ENCODE measurements around the gene CCNE1.

CCNE1 gene

DNA sequence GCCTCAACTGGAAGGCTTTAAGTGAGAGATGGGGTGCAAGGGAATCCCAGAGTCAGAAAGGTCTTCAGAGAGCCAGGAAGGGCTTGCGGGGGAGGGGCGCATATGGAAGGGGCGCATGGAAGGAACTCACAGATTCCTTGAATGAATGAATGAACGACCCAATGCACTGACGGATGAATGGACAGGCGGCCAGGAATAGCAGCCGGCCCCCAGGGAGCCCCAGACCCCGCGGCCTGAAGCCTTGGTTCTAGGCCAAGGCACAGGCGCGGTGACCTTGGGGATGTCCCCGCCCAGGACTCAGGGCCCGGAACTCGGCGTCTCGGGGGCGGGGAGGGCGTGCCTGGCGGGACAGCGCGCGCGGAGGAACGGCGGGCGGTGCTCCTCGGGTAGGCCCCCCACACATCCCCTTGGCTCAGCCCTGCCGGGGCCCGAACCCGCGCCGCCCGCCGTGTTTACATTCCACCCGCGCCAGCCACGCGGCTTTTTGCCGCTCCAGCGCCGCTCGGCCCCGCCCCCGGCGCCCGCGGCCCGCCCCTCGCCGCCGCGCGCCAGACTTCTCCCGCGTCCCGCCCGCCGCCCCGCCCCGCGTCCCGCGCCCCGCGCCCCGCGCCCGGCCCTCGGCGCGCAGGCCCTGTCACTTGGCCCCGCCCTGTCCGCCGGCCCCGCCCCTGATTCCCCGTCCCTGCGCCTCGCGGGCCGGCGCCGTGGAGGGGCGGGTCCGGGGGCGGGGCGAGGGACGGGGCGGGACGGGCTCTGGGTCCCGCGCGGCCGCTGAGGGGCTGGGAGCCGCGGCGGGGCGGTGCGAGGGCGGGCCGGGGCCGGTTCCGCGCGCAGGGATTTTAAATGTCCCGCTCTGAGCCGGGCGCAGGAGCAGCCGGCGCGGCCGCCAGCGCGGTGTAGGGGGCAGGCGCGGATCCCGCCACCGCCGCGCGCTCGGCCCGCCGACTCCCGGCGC lies at the start of gene CCNE1:
Gene CCNE1, plus strand, starts transcription at position 867 of the 955 bp plus-strand sequence. CDS start 565 bp downstream, outside the sequence.
- peak in 1 of 2 experiments; percentile 72 for DNase-seq

DNA sequence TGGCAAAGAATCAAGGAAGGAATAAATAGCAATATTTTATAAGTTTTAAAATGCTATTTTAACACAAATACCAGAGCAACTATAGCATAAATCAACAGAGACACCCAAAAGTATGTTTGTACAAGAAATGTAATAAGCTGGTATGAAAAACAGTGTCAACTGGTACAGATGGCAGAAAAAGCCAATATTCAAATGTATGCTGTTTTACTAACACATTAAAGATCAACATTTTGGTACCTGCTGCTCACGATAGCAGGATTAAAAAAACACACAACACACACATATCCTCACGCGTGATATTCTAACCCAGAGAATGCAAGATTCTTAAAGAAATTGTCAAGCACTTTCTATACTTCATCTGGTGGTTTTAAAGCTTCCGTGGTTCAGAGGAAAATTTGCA lies 48.6 kb upstream of the CCNE1 start:
- DNase-seq = no peak

DNA sequence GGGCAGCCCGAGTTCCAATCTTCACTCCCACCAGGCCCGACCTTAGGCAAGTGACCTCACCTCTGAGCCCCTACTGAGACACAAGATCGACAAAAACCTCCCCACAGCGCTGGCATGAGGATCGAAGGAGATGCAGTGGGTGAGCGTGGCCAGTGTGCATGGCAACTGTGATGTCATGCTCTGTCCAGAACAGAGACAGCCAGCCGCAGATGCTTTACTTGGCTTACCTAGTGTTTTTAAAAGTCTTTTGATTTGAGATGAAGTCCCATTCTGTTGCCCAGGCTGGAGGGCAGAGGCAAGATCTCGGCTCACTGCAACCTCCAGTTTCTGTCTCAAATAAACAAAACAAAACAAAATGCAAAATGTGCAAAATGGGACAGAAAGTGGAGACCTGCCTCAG lies 47.4 kb upstream of the CCNE1 start:
- DNase-seq = no peak

DNA sequence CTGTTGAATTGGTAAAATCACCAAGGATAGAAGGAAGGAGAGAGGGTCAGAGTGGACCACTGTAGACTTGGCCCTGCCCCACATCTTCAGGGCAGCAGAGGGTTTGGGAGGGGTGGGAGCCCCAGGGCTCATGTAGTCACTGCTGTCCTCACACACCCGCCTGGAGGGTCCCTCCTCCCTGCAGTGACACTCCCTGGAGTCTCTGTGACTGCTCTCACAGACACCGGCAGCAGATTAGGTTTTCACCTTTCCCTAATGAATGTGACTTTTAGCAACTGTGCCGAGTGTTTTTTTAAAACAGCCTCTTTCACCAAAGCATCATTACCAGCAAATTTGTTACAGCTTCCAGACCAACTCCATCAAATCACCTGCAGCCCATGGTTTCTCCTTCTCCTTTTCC lies 45.7 kb upstream of the CCNE1 start:
- no peak for DNase-seq

DNA sequence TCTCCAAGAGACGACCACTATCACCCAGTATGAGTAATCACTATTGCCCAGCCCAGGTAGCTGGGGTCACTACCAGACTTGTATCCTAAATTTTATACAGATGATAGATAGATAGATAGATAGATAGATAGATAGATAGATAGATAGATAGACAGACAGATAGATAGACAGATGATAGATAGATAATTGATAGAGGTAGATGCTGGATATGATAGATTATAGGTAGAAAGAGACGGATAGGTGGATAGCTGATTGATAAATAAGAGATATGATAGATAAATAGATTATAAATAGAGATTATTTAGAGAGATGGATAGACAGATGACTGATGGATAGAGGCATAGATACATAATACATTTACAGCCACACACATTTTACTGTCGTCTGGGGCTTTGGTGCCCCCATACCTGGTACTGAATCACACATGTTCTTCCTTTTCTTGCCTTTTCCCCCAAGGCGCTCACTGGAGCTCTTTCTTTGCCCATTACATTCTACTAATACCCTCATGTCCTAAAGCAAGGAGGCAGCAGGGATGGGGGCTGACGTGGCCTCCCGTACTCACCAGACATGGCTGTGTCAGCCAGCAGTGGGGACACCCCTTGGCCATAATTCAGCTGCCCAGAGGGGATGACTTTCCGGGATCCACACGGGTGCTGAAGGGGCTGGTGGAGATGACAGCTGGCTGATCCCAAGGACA lies 44.6 kb upstream of the CCNE1 start:
- no peak for DNase-seq

DNA sequence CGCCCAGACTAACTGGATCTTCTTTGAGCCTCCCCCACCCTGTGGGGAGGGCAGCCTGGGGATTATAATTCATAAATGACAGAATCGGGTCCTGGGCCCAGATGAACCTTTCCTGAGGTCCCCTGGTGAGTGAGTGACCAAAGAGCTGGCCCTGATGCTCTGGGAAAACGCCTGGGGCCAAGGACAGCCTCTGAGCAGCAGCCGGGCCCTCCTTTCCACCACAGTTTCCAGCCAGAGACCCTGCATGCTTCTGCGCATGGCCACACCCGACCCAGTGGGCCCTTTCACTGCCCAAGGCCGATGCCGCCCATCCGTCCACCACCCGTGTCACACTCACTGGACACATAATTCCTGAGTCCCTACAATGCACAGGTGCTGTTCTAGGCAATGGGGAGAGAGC lies 43.6 kb upstream of the CCNE1 start:
- DNase-seq = no peak

DNA sequence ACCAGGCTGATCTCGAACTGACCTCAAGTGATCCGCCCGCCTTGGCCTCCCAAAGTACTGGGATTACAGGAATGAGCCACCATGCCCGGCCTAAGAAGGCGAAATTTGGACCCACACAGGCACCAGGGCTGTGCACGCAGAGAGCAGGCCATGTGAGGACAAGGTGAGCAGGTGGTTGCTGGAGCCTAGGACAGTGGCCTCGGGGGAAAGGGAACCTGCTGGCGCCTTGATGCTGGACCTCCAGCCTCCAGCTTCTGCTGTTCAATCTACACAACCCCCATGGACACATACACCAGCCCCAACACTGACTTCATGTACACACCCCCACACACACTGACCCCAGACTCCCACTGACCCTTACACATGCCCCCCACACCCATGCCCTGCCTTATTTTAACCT lies 41.8 kb upstream of the CCNE1 start:
- DNase-seq = no peak

DNA sequence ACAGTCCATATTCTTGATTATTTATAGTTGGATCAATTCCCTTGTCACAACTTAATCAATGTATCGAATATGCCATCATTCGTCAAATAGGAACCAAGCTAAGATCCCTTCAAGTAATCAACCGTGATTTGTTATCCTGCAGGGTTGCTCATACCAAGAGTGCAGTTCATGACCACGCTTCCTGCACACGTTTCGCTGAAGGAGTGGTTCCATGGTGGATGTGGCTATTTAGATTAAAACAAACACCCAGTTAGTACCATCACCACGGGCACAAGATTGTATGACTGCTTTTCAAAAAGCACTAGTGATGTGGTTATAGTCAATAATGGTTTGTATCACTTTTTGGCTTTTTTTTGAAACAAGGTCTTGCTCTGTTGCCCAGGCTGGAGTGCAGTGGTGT lies 41.1 kb upstream of the CCNE1 start:
- DNase-seq = no peak

DNA sequence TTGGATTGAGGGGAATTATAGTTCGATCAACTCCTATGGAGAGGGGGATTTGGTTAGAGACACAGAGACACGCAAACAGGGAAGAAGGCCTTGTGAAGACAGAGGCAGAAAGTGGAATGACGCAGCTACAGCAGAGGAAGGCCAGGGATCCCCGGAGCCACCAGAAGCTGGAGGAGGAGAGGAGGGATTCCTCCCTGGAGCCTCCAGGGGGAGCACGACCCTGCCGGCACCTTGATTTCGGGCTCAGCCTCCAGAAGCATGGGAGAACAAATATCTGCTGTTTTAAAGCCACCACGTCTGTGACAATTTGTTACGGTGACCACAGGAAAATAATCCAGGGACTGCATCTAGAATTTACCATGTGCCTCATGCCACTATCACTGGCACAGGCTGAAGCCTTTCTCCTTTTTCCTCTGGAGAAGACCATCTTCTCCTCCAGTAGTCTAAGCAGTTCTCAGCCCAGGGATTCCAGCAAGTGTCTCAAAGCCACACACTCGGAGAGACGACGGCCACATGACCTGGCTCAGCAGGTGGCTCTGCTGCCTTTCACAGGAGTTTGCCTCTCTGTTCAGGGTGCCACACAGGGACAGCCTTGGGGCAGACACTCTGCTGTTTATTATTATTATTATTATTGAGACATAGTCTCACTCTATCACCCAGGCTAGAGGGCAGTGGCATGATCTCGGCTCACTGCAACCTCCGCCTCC lies 39.9 kb upstream of the CCNE1 start:
- peak in 1 of 2 experiments; percentile 41 for DNase-seq

DNA sequence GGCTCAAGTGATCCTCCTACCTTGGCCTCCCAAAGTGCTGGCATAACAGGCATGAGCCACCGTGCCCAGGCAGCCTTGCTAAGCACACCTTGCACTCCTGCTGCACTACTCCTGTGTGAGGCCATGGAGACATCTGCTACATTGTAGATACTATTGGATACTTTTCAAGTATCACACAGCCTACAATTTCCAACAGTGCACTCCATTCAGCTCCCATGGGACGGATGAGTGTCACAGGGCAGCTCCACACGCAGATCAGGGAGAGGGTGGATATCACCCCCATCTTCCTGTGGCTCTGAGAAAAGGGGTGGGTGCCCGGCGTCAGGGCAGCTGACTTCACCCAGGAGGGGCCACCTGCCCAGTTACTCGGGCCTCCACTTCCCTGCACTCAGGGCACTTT lies 39.1 kb upstream of the CCNE1 start:
- no peak for DNase-seq

DNA sequence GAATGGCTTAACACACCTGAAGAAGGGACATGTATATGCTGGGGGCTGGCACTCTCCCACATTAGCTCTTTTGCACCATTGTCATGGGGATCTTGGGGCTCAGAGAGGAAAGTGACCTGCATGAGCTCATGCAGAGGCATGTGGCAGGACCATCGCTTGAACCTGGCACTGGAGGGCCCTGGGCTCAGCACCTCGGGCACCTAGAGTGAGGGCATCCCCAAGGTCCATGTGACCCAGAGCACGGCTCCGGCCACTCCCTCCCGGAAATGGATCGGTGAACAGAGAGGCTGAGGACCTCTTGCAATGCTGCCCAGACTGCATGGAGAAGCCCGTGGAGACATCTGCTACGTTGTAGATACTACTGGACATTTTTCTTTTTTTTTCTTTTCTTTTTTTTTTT lies 38.6 kb upstream of the CCNE1 start:
- DNase-seq = no peak

DNA sequence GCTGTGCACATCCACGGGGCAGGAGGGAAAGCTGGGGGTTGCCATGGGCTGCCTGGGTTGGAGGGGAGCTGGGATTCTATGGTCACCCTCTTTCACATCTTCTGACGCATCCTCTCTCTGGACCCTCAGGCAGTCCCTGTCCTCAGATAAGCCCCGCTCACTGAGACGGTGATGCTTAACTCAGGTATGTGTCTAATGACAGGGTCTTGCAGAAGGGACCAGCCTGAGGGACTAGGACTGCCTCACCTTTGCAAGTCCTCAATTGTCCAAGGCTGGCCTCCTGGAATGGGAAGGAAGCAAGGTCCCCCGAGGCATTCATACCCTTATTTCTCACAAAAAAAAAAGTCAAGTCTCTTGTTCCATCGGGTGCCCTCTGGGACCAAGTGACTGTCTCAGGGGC lies 37.7 kb upstream of the CCNE1 start:
- no peak for DNase-seq

DNA sequence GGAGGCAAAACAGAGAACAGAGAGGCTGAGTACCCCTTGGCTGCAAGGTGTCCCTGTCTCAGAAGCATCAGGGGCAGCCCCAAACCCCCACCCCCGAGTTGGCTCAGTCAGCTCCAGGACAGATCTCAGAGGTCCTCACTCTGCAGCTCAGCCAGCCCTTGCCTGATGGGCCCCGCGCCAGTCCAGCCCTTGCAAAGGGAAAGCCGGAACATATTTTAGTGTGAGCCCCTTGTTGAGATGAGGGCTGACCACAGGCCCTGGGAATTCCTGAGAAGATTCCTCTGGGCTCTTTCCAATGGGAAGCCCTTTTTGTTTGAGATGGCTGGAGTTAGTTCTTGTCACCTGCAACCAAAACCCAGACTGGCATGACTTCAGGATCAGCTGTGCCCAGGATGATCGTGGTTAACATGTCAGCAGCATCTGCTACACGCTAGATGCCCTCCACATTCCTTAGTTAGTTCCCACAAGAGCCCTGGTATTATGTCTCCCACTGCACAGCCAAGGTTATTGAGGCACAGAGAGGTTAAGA lies 33.9 kb upstream of the CCNE1 start:
- no peak for DNase-seq

DNA sequence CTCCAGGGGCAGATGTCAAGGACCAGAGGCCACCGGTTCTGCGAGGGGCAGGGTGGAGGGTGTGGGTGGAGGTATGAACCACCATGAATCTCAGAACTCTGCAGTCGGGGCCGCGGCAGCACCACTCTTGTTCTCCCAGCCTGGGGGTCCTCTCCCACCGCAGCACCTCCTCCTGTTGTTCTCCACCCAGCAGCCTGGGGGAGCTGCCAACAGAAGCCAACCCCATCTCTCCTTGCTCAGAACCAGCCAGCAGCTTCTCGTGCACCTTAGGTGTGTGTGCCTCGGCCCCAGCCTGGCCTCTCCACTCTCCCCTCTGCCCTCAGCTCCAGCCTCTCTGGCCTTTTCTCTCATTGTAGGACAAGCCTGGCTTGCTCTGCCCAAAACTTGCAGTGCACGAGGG lies 31.9 kb upstream of the CCNE1 start:
- DNase-seq = no peak

DNA sequence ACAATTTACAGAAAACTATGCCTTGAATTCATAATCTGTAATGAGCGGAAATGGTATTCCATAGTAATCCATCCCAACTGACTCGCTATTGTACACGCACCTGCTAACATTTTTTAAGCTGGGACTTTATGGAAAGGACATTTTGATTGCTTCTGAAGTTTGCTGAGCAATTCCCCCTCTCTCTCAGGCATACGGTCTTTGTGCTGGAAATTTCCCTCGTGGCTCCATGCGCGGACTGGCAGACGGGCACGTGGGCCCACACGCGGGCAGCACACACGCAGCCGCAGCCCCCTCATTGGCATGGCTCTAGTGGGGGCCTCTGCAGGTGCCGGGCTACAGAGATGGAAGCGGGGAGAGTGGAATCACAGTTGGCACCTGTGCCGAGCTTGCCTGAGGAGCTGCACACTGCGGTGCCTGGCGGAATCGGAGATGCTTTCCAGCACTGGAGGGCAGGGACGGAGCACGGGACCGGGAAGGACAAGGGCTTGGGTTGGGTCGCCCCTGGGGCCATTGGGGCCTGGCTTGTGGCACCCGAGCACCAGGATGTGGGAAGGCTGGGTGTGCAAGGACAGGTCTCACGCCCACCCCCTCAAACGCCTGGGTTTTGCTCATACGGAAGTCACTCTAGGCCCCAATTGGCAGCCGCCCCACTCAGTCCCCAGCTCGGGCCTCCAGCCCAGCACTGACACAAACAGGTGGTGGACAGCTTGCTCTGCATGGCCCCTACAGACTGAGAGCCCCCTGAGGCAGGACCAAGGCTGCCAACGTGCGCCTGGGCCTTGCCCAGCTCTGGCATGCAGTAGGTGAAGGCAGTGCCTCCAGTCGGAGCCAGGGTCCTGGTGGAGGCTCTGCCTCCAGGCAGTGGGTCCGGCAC lies 30.2 kb upstream of the CCNE1 start:
- no peak for DNase-seq

DNA sequence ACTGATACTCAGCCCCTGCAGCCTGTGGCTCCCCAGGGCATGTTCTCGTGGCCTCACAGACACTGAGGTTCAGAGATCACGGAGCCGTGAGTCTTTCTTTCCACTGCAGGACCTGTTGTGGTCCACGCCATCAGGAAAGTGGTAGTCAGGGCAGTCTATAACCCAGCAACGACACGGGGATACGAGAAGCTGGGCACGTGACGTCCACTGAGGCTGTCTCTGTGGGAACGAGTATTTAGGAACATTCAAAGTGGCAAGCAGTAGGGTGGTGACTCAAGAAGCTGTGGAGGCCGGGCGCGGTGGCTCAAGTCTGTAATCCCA lies 29.6 kb upstream of the CCNE1 start:
- DNase-seq = no peak

DNA sequence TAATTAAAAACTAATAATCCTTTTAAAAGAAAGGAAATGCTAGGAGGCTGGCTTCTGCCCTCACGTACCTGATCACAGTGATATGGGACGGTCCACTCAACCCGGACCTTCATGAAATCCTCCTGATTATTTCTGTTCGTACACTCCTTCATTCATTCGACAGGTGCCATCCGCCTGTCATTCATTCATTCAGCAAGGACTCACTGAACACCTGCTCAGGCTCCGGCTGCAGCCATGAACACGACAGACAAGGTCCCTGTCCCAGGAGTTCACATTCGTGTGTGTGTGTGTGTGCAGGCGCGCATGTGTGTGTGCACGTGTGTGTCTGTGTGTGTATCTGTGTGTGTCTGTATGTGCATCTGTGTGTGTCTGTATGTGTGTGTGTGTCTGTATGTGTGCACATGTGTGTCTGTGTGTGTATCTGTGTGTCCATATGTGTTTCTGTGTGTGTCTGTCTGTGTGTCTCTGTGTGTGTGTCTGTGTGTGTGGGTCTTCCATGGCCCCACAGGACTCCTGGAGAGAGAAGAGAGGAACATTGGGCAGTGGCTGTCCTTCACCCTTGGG lies 28.1 kb upstream of the CCNE1 start:
- DNase-seq = no peak

DNA sequence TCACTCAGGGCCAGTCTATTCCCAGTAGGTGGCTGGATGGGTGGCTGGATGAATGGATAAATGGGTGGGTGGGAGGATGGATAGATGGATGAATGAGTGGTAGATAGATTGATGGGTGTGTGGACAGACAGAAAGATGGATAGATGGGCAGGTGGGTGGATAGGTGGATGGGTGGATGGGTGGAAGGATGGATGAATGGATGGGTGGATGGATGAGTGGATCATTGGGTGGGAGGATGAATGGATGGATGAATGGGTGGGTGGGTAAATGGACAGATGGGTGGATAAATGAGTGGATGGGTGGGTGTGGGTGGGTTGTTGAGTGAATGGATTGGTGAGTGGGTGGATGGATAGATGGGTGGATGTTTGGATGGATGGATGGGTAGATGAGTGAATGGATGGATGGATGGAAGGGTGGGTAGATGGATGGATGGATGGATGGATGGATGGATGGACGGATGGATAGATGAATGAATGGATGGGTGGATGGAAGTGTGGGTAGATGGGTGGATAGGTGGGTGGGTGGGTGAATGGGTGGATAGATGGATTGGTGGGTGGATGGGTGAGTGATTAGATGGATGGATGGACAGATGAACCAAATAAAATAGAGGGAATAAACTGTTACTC lies 27.1 kb upstream of the CCNE1 start:
- no peak for DNase-seq

DNA sequence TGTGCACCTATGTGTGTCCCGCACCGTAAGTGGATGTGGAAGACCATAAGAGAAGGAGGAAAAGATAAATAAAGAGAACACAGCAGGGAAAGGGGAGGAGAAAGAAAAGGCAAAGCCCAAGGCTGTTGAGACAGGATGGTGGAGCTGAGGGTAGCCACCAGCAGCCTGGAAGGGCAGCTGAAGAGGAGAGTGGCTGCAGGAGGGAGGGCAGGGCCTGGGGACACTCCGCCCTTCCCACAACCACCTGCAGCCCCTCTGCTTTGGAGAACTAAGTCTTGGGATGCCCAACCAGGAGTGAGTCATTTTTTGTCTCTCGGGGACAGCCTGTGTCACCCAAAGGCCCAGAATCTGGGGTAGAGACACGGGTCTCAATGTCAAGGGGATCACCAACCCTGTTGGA lies 26.4 kb upstream of the CCNE1 start:
- no peak for DNase-seq

DNA sequence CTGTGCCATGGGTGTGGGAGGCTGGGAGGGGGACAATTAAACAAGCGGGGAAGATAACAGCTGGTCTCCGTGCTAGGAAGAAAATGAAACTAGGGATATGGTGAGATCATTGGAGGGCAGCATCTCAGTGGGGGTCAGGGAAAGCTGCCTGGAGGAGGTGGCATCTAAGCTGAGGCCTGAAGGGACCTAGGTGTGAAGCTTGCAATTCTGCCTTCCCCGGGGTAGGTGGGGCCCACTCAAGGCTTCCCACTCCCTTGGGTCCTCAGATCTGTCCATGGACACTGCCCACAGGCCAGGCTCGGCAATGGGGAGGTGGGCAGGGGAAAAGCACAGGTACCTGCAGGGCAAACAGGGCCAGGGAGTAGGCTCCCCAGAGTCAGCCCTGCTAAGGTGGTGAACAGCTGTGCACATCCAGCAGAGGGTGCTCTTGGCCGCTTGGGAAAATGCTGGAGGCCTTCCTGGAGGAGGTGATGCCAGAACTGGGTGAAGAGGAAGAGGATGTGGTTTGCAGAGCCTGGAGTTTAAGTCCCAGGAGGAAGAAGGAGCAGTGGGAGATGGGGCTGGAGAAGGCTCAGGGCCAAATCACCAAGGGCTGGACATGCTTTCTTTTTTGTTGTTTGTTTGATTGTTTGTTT lies 25.7 kb upstream of the CCNE1 start:
- DNase-seq = no peak

DNA sequence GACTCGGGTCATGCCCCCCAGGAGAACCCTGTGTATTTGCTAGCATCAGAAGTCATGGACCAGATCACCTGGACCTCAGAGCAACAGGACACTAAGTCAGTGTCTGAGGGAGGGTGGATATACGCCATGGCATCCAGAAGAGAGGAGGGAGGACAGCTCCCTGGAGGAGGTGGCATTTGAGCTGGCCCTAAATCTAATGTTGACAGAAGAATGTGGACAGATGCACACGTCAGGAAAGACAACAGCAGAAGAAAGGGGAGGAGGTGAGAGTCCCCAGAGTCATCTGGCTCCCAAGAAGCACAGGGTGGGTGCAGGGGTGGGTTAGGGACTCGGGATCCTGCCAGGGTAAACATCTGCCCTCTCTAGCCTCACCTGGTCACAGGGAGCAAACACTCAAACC lies 24.5 kb upstream of the CCNE1 start:
- no peak for DNase-seq
